WERI-Rb-1 (cell line): ENCODE results near the gene NOXO1.

Experiments
- DNase-seq: peaks from one replicate; pipeline ENCODE4 v3.0.0-alpha.2; 2020
- H3K27ac ChIP-seq: fragments of 250-450 bp; sonication (Bioruptor Pico); 2 replicates; pipeline ENCODE4 v1.5.1; 2020; ENCODE audit warnings: mild to moderate bottlenecking, moderate library complexity
- H3K27me3 ChIP-seq: fragments of 250-450 bp; sonication (Bioruptor Pico); 2 replicates; pipeline ENCODE4 v1.5.1; 2021; ENCODE audit warnings: mild to moderate bottlenecking, low read depth, moderate library complexity; ENCODE audit not compliant: insufficient read depth, severe bottlenecking
- H3K36me3 ChIP-seq: fragments of 250-450 bp; sonication (Bioruptor Pico); 2 replicates; pipeline ENCODE4 v1.5.1; 2020; ENCODE audit warnings: mild to moderate bottlenecking, moderate library complexity
- H3K4me3 ChIP-seq: 2 replicates; pipeline ENCODE4 v1.5.1; 2011; ENCODE audit warnings: low read depth, mild to moderate bottlenecking, control low read depth, low read length
- H3K9me3 ChIP-seq: fragments of 250-450 bp; sonication (Bioruptor Pico); 2 replicates; pipeline ENCODE4 v1.5.1; 2021; ENCODE audit warnings: mild to moderate bottlenecking, moderate library complexity; ENCODE audit not compliant: severe bottlenecking
- CTCF ChIP-seq: IDR thresholded peaks from 2 replicates; pipeline ENCODE4 v1.5.1; 2011; ENCODE audit warnings: low read depth, mild to moderate bottlenecking, control low read depth, inconsistent platforms, low read length

NOXO1 gene

DNA sequence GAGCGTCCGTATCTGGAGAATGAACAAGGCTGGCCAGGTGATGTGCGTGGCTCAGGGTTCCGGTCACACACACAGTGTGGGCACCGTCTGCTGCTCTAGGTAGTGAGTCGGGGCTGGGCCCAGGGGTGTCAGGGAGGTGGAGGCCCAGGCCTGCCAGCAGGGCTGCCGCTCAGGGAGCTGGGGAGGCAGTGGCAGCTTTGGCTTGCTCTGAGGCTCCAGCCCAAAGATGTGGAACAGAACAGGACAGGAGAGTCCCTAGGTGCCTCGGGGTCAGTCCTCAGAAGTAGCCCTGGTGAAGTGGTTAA is 5.1 kb downstream of the NOXO1 start:
- no peak for TF ChIP-seq CTCF
- Histone ChIP-seq H3K27me3 (no peaks in the 10 kb centered on the region), H3K27ac (no peak overlapping the region), H3K4me3 (no peak overlapping the region), H3K36me3 (peaks cover 61% of the 10 kb centered on the region), H3K9me3 (no peaks in the 10 kb centered on the region)
- no peak for DNase-seq

GRCh38 chr16:1975432-1976215 is 5.6 kb downstream of the NOXO1 start:
- TF ChIP-seq CTCF = no peak
- no peaks in the 10 kb centered on the region for H3K27me3 ChIP-seq
- H3K27ac ChIP-seq = no peak overlapping the region
- no peak for DNase-seq
- peaks cover 61% of the 10 kb centered on the region for H3K36me3 ChIP-seq
- no peaks in the 10 kb centered on the region for H3K9me3 ChIP-seq
- H3K4me3 ChIP-seq = no peak overlapping the region

DNA sequence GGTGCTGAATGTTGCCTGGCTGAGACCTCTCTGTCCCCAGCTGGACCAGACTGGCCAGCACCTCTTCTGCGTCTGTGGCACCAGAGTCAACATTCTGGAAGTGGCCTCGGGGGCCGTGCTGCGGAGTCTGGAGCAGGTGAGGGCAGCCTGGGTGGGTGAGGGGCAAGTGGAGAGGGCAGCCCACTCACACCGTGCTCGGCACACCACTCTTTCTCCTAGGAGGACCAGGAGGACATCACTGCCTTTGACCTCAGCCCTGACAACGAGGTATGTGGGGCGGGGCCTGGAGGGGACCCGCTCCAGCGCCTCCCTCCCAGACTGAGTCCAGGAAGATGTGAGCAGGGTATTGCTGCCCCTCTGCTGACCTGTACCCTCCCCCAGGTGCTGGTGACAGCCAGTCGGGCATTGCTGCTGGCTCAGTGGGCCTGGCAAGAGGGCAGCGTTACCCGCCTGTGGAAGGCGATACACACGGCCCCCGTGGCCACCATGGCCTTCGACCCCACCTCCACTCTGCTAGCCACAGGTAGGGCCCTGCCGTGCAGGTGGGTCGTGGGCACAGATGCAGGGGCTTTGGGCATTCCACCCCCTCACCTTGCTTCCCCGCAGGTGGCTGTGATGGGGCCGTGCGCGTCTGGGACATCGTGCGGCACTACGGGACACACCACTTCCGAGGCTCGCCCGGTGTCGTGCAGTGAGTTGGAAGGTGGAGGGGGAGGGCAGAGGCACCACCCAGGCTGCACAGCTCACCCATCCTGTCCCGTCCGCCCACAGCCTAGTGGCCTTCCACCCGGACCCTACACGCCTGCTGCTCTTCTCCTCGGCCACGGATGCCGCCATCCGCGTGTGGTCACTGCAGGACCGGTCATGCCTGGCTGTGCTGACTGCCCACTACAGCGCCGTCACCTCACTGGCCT is 6.9 kb downstream of the NOXO1 start:
- no peak for TF ChIP-seq CTCF
- H3K36me3 ChIP-seq = peaks cover 54% of the 10 kb centered on the region
- H3K9me3 ChIP-seq = no peaks in the 10 kb centered on the region
- no peak overlapping the region for H3K4me3 ChIP-seq
- H3K27me3 ChIP-seq = no peaks in the 10 kb centered on the region
- DNase-seq = no peak
- H3K27ac ChIP-seq = no peak overlapping the region

DNA sequence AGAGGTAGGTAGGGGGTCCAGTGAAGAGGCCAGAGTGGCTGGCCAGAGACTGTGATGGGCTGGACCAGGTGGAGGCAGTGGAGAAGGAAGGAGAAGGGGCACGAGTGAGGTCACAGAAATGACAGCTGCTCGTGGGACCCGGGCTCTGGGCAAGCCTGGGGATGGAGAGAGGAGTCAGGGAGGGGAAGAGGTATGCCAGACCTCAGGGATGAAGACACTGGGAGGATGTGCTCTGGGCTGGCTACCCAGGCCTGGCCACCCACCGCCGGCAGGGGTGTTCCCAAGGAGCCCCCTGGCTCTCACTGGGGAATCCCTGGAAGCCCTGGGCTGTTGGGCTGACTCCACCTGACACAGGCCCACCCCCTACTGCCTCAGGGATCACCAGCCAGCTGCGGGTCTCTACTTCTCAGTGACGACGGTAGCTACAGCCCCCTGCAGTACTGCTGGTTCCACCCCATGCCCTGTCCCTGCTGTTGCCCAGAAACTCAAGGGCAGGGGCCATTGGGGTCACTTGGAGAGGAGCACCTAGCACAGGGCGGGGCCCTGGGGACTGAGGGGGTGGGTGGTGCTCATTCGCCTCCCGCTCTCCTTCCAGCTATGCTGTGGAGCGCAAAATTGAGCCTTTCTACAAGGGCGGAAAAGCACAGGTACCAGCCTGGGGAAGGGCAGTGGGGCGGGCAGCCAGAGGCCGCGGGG is 7.7 kb downstream of the NOXO1 start:
- Histone ChIP-seq H3K36me3 (peaks cover 47% of the 10 kb centered on the region), H3K4me3 (no peak overlapping the region)

GRCh38 chr16:1972490-1972877 is 8.8 kb downstream of the NOXO1 start:
- Histone ChIP-seq H3K9me3 (no peaks in the 10 kb centered on the region), H3K27me3 (no peaks in the 10 kb centered on the region), H3K27ac (peak overlapping the region; percentile 73), H3K4me3 (peak overlapping the region; percentile 76), H3K36me3 (peaks cover 36% of the 10 kb centered on the region)
- DNase-seq = no peak
- no peak for TF ChIP-seq CTCF

More for the DNA sequence above, 7.7 kb downstream of the NOXO1 start:
- H3K27ac ChIP-seq = no peak overlapping the region
- no peak for TF ChIP-seq CTCF
- H3K9me3 ChIP-seq = no peaks in the 10 kb centered on the region
- no peak for DNase-seq
- H3K27me3 ChIP-seq = no peaks in the 10 kb centered on the region
